ENCODE results near the gene FGF14.

GRCh38 chr13:101681834-101682233 lies 720.0 kb downstream of the FGF14 start:
- TF ChIP-seq POLR2A (IDR thresholded peaks at IDR 0.05) (no peak), EP300 (IDR thresholded peaks at IDR 0.05) (no peak)
